Measurements from ENCODE around the gene CTSA.

- TF ChIP-seq CTCF (conservative IDR thresholded peaks at IDR 0.05; ENCODE audit: low read depth in 2 of 2) (no peak), POLR2AphosphoS5 (IDR thresholded peaks at IDR 0.05; ENCODE audit: low read depth) (peak; percentile 73), EZH2 (IDR thresholded peaks at IDR 0.05; ENCODE audit: low read depth, unreplicated experiment) (no peak), REST (IDR thresholded peaks at IDR 0.05; ENCODE audit: unreplicated experiment) (no peak), EZH2phosphoT487 (IDR thresholded peaks at IDR 0.05; ENCODE audit: unreplicated experiment) (no peak), CREB1 (CRISPR knock-in tag; IDR thresholded peaks at IDR 0.05; ENCODE audit: low read depth) (peak; percentile 82), ETS1 (IDR thresholded peaks at IDR 0.05) (no peak), NANOG (IDR thresholded peaks at IDR 0.05; ENCODE audit: borderline replicate concordance) (no peak), JUNB (IDR thresholded peaks at IDR 0.05; ENCODE audit: unreplicated experiment) (no peak), STAT1 (IDR thresholded peaks at IDR 0.05; ENCODE audit: unreplicated experiment) (no peak)
These were observed 33.8 kb upstream of the CTSA start, which contains the start of the genes ACOT8 and ZSWIM3 for GRCh38 chr20:45857114-45857881.

All from GM23338 (cell line).